IPS-18a (cell line): Measurements from ENCODE around the gene PNPLA6.
"Not testable (repeated sequence)": the region's sequence is repeated elsewhere in the genome, so short reads cannot be mapped to it uniquely, and the experiment has no call there.

ENCODE experiments used
- H3K27ac ChIP-seq: one replicate; pipeline ENCODE4 v1.5.1; 2013; ENCODE audit warnings: low read length
- H3K27me3 ChIP-seq: one replicate; pipeline ENCODE4 v1.6.1; 2013; ENCODE audit warnings: mild to moderate bottlenecking, low read length; ENCODE audit not compliant: control insufficient read depth, insufficient read depth
- H3K36me3 ChIP-seq: one replicate; pipeline ENCODE4 v1.6.1; 2013; ENCODE audit warnings: low read depth, low read length; ENCODE audit not compliant: control insufficient read depth
- H3K4me1 ChIP-seq: one replicate; pipeline ENCODE4 v1.6.1; 2013; ENCODE audit warnings: low read depth, low read length; ENCODE audit not compliant: control insufficient read depth
- H3K4me3 ChIP-seq: one replicate; pipeline ENCODE4 v1.5.1; 2013; ENCODE audit warnings: low read length
- H3K9ac ChIP-seq: one replicate; pipeline ENCODE4 v1.6.1; 2013; ENCODE audit warnings: mild to moderate bottlenecking, low read length, moderate library complexity
- H3K9me3 ChIP-seq: one replicate; pipeline ENCODE4 v1.6.1; 2013; ENCODE audit warnings: low read depth, low read length; ENCODE audit not compliant: control insufficient read depth

PNPLA6 gene

DNA sequence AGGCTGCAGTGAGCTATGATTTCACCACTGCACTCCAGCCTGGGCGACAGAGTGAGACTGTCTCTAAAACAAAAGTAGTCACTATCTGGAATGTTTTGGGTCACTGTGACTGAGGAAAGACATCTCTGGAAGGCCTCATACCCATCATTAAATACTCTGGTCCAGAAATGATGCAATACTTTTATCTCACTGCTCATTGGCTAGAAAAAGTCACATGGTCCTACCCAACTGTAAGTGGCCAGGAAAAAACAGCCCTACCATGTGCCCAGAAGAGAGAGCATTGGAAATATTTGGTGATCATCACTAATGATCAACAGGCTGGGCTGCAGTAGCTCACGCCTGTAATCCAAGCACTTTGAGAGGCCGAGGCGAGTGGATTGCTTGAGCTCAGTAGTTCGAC lies 29.8 kb downstream of the PNPLA6 start:
- H3K27me3 ChIP-seq, result no peaks in the 10 kb centered on the region
- no peak overlapping the region for H3K9ac ChIP-seq
- H3K27ac ChIP-seq, result no peak overlapping the region
- no peaks in the 10 kb centered on the region for H3K4me1 ChIP-seq
- no peaks in the 10 kb centered on the region for H3K36me3 ChIP-seq
- no peaks in the 10 kb centered on the region for H3K9me3 ChIP-seq
- no peak overlapping the region for H3K4me3 ChIP-seq

DNA sequence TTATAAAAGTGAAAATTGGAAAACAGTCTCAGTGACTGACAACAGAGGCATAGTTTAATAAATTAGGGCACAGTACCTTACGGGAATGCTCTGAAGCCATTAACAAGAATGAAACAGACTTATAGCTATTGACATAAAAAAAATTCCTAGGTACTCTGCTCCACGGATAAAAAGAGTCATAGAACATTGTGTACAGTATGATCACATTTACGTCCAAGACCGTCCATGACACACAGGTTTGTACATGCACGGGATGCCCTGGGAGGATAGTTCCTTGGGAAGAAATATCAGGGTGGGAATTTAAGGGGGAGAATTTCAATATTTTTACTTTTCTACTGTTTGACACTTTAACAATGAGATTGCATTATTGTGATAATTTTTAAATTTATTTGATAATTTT lies 35.2 kb downstream of the PNPLA6 start:
- no peak overlapping the region for H3K4me3 ChIP-seq
- H3K27ac ChIP-seq, result no peak overlapping the region
- no peak overlapping the region for H3K9ac ChIP-seq
- H3K36me3 ChIP-seq, result no peaks in the 10 kb centered on the region
- no peaks in the 10 kb centered on the region for H3K9me3 ChIP-seq
- no peaks in the 10 kb centered on the region for H3K4me1 ChIP-seq
- no peaks in the 10 kb centered on the region for H3K27me3 ChIP-seq

DNA sequence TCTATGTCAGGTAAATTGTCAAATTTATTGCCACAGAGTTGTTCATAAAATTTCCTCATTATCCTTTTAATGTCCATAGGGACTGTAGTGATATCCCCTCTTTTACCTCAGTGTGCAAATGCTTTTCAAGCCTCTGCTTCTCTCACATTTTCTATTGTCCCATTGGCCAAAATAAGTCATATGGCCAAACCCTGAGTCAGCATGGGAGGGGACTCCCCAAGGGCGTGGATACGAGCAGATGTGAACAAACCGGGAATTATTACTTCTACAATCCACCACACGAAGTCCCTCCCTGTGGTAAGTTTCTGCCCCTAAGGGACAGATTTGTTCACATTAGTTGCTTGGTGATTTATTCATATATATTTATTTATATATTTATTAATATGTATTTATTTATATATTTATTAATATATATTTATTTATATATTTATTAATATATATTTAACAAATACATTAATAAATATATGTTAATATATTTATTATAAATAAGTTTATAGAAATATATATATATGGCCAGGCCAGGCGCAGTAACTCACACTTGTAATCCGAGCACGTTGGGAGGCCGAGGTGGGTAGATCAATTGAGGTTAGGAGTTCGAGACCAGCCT lies 40.0 kb downstream of the PNPLA6 start:
- no peak overlapping the region for H3K4me3 ChIP-seq
- H3K27me3 ChIP-seq, result peaks cover 5% of the 10 kb centered on the region
- no peak overlapping the region for H3K27ac ChIP-seq
- H3K9me3 ChIP-seq, result no peaks in the 10 kb centered on the region
- no peak overlapping the region for H3K9ac ChIP-seq
- no peaks in the 10 kb centered on the region for H3K36me3 ChIP-seq
- no peaks in the 10 kb centered on the region for H3K4me1 ChIP-seq

DNA sequence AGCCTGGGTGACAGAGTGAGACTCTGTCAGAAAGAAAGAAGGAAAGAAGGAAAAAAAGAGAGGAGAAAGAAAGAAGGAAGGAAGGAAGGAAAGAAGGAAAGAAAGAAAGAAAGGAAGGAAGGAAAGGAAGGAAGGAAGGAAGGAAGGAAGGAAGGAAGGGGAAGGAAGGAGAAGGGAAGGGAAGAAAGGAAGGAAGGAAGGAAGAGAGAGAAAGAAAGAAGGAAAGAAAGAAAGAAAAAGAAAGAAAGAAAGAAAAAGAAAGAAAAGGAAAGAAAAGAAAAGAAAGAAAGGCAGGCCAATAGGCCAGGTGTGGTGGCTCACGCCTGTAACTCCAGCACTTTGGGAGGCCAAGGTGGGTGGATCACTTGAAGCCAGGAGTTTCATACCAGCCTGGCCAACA lies 41.9 kb downstream of the PNPLA6 start:
- not testable (repeated sequence) for H3K27me3 ChIP-seq, H3K9me3 ChIP-seq, H3K4me1 ChIP-seq, H3K4me3 ChIP-seq, H3K36me3 ChIP-seq, H3K9ac ChIP-seq, H3K27ac ChIP-seq

DNA sequence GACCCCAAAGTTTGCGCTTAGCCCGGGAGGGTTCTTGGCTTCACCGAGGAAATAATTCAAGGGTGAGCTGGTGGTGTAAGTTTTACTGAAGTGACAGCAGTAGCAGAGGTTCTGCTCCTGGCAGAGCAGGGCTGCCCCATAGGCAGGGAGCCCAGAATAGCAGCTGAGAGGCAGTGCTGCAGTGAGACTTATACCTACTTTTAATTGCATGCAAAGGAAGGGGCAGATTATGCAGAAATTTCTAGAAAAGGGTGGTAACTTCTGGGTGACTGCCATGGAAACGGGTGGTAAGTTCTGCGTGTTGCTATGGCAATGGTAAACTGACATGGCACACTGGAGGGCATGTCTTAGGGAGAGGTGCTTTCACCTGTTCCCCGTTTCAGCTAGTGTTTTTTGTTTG lies 42.6 kb downstream of the PNPLA6 start:
- Histone ChIP-seq H3K27ac (no peak overlapping the region), H3K4me3 (no peak overlapping the region), H3K4me1 (no peaks in the 10 kb centered on the region), H3K36me3 (no peaks in the 10 kb centered on the region), H3K27me3 (peaks cover 5% of the 10 kb centered on the region), H3K9ac (no peak overlapping the region), H3K9me3 (no peaks in the 10 kb centered on the region)

DNA sequence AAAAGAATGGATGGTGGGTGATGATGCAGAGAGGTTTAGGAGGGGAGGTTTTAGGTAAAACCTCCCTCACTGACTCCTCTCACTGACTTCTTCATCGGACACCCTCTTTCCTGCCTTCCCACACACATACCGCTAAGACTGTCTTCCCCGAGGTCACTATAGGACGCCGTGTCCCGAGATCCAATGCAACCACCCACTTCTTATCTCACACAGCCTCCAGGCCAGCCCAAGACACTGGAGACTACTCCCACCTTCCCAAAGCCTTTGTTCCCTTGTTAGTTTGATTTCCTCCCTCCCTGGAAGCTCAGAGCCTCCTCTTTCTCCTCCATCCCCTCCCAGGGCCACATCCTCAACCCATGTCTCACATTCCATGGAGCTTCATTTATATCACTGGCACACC lies 43.7 kb downstream of the PNPLA6 start:
- no peaks in the 10 kb centered on the region for H3K4me1 ChIP-seq
- no peak overlapping the region for H3K27ac ChIP-seq
- peaks cover 5% of the 10 kb centered on the region for H3K27me3 ChIP-seq
- no peaks in the 10 kb centered on the region for H3K9me3 ChIP-seq
- no peaks in the 10 kb centered on the region for H3K36me3 ChIP-seq
- no peak overlapping the region for H3K4me3 ChIP-seq
- H3K9ac ChIP-seq, result no peak overlapping the region

DNA sequence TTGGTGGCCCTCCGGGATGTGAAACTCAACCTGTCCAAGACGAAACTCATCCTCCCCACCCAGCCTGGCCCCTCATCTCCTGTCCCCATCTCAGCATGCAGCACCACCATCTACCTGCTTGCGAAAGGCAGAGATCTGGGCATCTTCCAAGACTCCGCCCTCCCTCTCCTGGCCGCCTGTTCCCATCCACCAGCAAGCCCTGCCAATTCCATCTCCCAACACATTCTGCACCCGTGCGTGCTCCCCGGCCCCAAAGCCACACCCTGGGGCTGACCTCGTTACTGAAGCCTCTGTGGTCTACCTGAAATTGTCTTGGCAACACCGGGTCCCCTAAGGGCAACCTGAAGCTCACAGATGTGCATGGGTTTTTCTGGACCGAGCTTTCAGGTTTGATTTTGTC lies 46.9 kb downstream of the PNPLA6 start:
- H3K36me3 ChIP-seq, result no peaks in the 10 kb centered on the region
- no peak overlapping the region for H3K27ac ChIP-seq
- no peaks in the 10 kb centered on the region for H3K27me3 ChIP-seq
- no peaks in the 10 kb centered on the region for H3K4me1 ChIP-seq
- H3K9ac ChIP-seq, result no peak overlapping the region
- no peaks in the 10 kb centered on the region for H3K9me3 ChIP-seq
- H3K4me3 ChIP-seq, result no peak overlapping the region

DNA sequence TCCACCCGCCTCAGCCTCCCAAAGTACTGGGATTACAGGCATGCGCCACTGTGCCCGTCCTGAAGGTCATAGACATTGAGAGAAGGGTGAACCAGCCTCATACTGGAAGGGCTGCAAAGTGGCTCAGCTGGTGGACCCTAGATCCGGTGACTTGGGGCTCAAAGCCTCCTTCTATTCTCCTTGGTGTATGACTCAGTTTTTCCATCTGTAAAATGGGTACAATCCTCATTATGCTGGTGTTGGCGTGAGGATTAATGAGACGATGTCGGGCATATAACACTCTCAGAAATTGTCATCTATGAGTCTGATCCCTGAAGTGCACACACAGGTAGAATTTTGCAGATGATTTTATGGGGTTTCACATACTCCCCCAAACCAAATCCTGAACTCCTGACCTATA lies 54.3 kb downstream of the PNPLA6 start:
- Histone ChIP-seq H3K4me1 (no peaks in the 10 kb centered on the region), H3K4me3 (no peak overlapping the region), H3K36me3 (no peaks in the 10 kb centered on the region), H3K9ac (no peak overlapping the region), H3K9me3 (no peaks in the 10 kb centered on the region), H3K27ac (no peak overlapping the region), H3K27me3 (peaks cover 7% of the 10 kb centered on the region)

DNA sequence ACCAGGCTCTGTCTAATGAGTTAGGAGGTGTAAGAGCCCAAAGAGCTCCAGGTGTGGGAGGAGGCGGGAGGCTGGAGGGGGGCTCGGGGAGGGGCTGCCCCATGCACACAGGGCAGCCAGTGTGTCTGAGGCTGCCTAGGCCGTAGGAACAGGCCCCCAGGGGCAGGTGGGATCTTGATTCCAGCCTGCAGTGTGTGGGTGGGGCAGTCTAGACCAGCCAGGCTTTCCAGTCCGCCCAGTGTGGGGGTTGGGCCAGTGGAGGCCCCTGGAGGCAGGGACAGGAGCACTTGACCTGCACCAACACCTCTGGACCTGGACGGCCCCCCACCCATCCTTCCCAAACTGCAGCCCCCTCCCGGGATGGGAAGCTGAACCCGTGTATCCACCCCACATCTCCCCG lies 54.7 kb downstream of the PNPLA6 start:
- Histone ChIP-seq H3K9ac (no peak overlapping the region), H3K4me3 (no peak overlapping the region), H3K27me3 (peaks cover 11% of the 10 kb centered on the region), H3K36me3 (no peaks in the 10 kb centered on the region), H3K27ac (no peak overlapping the region), H3K9me3 (no peaks in the 10 kb centered on the region), H3K4me1 (no peaks in the 10 kb centered on the region)

DNA sequence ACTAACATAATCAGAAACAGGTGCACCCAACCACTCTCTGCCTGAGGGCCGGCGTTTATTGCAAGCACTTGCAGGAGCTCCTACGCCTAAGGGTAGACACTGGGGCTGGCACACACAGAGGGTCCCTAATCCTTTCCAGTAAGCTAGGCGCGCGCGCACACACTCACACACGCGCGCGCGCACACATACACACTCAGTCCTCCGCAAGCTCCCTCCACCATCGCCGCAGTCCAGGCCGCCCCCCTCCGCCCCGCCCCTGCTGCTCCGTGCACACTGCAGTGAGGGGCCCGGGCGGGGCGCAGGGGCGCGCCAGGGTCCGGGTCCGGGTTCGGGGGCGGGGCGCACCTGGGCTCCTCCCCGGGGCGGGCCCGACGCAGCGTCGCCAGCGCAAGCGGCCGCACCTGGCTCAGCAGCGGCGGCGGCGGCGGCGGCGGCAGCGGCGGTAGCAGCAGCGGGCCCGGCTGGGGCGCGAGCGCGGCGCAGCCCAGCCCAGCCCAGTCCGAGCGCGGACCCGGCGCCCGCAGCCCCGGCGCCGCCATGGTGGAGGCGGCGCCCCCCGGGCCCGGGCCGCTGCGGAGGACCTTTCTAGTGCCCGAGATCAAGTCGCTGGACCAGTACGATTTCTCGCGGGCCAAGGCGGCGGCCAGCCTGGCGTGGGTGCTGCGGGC lies 60.1 kb downstream of the PNPLA6 start, which contains the start of gene CAMSAP3:
Gene CAMSAP3, plus strand, starts transcription at position 398 of the 668 bp plus-strand sequence. Its CDS starts 140 bp downstream, at position 538.
- Histone ChIP-seq H3K9ac (peak within 1 kb of the TSS; percentile 28), H3K27me3 (peaks cover 24% of the 10 kb centered on the region), H3K9me3 (no peaks in the 10 kb centered on the region), H3K4me1 (peaks cover 4% of the 10 kb centered on the region), H3K27ac (no peak within 1 kb of the TSS), H3K36me3 (no peaks in the 10 kb centered on the region), H3K4me3 (peak within 1 kb of the TSS; percentile 64)

DNA sequence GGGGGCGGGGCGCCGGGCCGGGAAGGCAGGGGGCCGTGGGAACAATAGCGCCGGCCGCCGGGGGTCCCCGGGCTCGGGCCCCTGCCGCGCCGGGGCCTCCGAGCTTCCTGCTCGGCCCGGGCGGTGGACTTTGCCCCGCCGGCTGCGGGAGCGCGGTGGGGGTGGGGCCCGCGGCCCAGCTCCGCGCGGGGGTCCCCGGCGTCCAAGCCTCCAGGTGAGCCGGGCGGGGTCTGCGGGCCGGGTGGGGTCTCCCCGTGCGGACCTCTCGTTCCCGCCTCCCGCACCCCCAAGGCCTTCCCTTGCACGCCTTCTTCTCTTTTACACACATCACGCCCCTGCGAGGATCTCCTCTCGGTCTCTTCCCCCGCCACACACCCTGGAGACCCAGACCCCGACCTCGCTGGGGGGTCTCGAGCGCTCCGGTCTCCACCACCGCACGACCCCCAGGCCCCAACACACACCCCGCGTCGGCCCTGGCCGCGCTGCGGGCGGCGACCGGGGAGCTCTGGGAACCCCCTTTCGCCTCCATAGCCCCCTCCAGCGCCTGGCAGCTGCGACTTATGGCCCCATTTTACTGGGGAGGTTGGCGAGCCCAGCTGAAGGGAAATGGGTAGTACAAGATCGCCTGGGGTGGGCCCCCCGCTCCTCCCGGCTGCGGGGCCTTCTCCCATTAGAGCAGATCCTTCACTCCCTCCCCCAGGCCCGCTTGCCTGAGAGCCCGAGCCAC lies 60.9 kb downstream of the PNPLA6 start:
- Histone ChIP-seq H3K36me3 (no peaks in the 10 kb centered on the region), H3K4me3 (peak overlapping the region; percentile 64), H3K9me3 (no peaks in the 10 kb centered on the region), H3K27ac (no peak overlapping the region), H3K27me3 (peaks cover 24% of the 10 kb centered on the region), H3K9ac (peak overlapping the region; percentile 28), H3K4me1 (peaks cover 4% of the 10 kb centered on the region)
